A549 treated with ZK216348 at 1 μM for 4 hours (cell line): ENCODE measurements around the gene MUC16. TPM values are rescaled to one million over a fixed set of nuclear protein-coding genes. Genes with fewer than 3 reads are reported as not detected.

Experiments
- total RNA-seq: library from RNA; stranded (reverse); fragments of 200-300 nt; extraction: Qiagen RNA extraction; gene quantifications from 5 replicates; pipeline ENCODE4 v1.2.3, GENCODE V29; 2022; ENCODE audit warnings: low read depth

The MUC16 gene
- total RNA-seq = under 0.01 to 0.09 TPM (median 0.06 TPM) in 4 of 5 replicates, not detected in the other

GRCh38 chr19:9009935-9010651 is at the start of gene MUC16:
Gene MUC16, minus strand, starts transcription at chr19:9010409.

Other genes starting within 250 kb of the MUC16 start
- gene ZNF558, start 178.1 kb downstream of the MUC16 start, total RNA-seq = 5.0 to 8.2 TPM (median 7.7 TPM) in 5 replicates
- gene MBD3L1, start 178.0 kb downstream of the MUC16 start, total RNA-seq = not detected in 5 replicates
- gene OR1M1, start 76.7 kb upstream of the MUC16 start, total RNA-seq = not detected in 5 replicates
- not detected in 5 replicates for gene OR7G2, start 97.1 kb upstream of the MUC16 start, total RNA-seq
- gene OR7G1, start 105.4 kb upstream of the MUC16 start, total RNA-seq = not detected in 5 replicates
- not detected in 5 replicates for gene OR7G3, start 116.5 kb upstream of the MUC16 start, total RNA-seq
- gene ZNF317, start 130.0 kb upstream of the MUC16 start, total RNA-seq = 16.4 to 20.9 TPM (median 18.9 TPM) in 5 replicates
- gene OR7D2, start 168.6 kb upstream of the MUC16 start, total RNA-seq = not detected in 5 replicates
- gene OR7D4, start 209.2 kb upstream of the MUC16 start, total RNA-seq = not detected in 5 replicates
- gene OR7E24, start 240.5 kb upstream of the MUC16 start, total RNA-seq = not detected in 5 replicates